ENCODE results near the gene DHRS4.
"Not testable (repeated sequence)": the region's sequence is repeated elsewhere in the genome, so short reads cannot be mapped to it uniquely, and the experiment has no call there.

The DHRS4 gene

GRCh38 chr14:23993042-23993441 is 39.5 kb downstream of the DHRS4 start:
- DNase-seq (ENCODE audit: low read depth); H3K4me3 ChIP-seq (ENCODE audit: low read length): not testable (repeated sequence)

DNA sequence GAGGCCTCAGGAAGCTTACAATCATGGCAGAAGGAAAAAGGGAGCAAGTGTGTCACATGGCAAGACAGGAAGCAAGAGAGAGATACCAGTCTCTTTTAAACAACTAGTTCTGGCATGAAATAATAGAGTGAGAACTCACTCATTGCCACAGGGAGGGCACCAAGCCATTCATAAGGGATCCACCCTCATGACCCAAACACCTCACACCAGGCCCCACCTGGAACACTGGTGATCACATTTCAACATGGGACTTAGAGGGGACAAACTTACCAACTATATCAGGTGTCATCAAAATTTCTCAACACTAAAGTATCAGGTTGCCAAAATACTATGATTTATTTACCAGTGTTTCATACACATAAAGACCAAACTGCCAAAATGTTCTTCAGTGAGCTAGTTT is 42.4 kb downstream of the DHRS4 start:
- DNase-seq (ENCODE audit: low read depth); H3K4me3 ChIP-seq (ENCODE audit: low read length): not testable (repeated sequence)

DNA sequence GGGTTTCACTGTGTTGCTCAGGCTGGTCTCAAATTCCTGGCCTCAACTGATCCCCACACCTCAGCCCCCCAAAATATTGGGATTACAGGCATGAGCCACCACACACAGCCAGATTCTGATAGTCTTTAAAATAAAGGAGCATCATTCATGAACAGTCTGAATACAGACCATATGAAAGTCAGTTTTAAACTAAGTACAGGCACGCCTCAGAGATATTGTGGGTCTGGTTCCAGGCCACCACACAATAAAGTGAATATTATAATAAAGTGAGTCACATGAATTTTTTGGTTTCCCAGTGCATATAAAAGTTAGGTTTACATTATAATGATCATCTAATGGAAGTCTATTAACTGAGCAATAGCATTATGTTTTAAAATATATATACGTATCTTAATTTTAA is 43.3 kb downstream of the DHRS4 start:
- DNase-seq (ENCODE audit: low read depth); H3K4me3 ChIP-seq (ENCODE audit: low read length): not testable (repeated sequence)

DNA sequence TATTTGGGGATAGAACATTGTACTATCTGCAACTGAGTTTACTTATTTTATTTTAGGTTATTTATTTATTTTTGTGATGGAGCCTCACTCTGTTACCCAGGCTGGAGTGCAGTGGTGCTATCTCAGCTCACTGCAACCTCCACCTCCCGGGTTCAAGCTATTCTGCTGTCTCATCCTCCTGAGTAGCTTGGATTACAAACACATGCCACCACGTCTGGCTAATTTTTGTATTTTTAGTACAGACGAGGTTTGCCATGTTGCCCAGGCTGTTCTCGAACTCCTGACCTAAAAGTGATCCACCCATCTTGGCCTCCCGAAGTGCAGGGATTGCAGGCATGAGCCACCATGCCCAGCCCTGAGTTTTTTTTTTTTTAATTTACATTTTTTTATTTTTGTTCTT is 46.1 kb downstream of the DHRS4 start:
- H3K4me3 ChIP-seq (ENCODE audit: low read length); DNase-seq (ENCODE audit: low read depth): not testable (repeated sequence)

- DNase-seq (ENCODE audit: low read depth); H3K4me3 ChIP-seq (ENCODE audit: low read length): not testable (repeated sequence)
Measured at GRCh38 chr14:24001078-24001477, 47.5 kb downstream of the DHRS4 start.

DNA sequence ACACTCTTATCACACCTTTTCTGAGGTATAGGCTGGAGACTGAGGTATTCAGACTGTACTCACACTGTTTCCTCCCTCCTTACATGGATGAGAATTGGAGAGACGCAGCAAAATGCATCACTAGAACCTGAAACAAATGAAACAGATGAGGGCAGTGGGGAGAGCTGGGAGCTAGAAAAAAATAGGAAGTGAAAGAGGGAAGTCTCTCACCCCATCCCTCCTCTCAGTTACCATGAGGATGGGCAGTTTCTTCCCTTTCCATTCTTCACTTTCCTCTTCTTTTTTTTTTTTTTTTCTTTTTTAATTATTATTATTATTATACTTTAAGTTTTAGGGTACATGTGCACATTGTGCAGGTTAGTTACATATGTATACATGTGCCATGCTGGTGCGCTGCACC is 48.1 kb downstream of the DHRS4 start:
- H3K4me3 ChIP-seq (ENCODE audit: low read length); DNase-seq (ENCODE audit: low read depth): not testable (repeated sequence)

- not testable (repeated sequence) for DNase-seq (ENCODE audit: low read depth)
- H3K4me3 ChIP-seq (ENCODE audit: low read length): peak overlapping the region; percentile 43
Measured at GRCh38 chr14:24006471-24006816, 52.9 kb downstream of the DHRS4 start.

DNA sequence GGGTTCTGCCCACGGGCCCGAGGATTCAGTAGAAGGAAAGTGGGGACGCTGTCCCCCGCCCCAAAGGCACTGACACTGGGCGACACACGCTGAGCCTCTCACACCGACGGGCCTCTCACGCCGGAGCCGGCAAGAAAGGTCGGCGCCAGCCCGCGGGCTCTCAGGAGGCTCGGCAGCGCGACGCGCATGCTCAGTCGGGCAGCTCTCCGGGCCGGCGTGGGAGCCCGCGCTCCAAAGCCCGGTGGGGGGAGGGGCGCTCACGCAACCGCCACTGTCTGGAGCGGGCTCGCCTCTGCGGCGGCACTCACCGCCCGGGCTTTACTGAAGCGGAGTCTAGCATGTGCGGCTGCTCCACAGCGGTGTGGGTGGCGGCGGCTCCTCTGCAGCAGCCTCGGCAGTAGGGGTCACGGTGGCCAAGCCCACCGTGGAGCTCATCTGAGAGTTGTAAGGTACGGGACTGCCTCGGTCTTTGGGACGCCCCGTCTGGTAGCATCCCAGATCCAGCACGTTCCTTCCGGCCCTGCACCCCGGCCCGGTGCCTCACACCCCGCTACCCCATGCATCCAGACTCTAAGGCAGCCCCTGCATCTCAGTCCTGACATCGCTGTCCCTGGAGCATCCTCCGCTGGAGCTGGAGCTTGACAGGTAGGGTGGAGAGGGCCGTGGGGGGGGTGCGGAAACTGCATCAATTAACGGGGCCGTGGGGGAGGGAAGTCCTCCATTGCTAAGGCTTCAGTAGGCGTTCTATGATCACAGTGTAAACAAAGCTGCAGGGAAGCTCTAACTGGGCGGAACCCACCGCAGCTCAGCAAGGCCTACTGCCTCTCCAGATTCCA is 53.5 kb downstream of the DHRS4 start:
- peak overlapping the region; percentile 43 for H3K4me3 ChIP-seq (ENCODE audit: low read length)
- DNase-seq (ENCODE audit: low read depth): not testable (repeated sequence)

DNA sequence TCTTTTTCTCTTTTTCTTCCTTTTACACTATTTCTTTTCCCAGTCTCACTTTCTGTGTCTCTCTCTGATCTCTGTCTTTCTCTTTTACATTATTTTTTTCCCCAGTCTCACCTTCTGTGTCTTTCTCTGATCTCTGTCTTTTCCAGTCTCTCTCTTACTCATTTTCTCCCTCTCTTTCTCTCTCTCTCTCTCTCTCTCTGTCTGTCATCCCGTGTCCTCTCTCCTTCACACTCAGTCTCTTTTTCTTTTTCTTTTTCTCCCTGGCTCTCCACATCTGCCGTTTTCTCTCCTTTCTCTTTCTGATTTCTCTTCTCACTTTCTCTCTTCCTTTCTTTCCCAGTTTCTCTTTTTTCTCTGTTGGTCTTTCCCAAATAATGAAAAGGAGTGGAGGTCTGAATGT is 57.5 kb downstream of the DHRS4 start:
- TF ChIP-seq CTCF (conservative IDR thresholded peaks at IDR 0.05; ENCODE audit: low read depth, low read length): no peak
- DNase-seq (ENCODE audit: low read depth): no peak
- no peak overlapping the region for H3K4me3 ChIP-seq (ENCODE audit: low read length)

DNA sequence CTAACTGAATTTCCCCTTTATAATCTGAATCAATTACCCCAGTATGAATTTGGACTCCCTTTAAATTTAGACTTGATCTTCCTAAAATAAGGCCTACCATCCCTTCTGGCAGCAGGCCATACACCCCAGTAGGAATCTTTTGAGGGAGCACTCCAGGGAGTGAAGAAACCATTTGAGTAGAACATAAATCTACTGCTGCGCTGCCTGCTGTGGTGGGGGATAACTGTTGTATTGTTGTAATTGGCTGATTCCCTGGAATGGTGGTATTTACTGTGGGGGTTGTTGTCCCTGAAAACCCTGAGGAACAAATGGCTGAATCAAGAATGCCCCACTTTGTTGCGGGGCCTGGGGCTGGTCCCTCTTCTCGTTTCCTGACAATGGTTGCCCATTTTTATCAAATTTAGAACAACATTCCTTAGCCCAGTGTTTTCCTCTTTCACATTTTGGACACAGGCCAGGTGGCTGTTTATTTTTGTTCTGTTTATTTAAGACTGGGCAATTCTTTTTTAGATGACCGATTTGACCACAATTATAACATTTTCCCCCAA is 59.2 kb downstream of the DHRS4 start:
- not testable (repeated sequence) for DNase-seq (ENCODE audit: low read depth); H3K4me3 ChIP-seq (ENCODE audit: low read length)

- DNase-seq (ENCODE audit: low read depth): no peak
- peak; percentile 84 for TF ChIP-seq CTCF (conservative IDR thresholded peaks at IDR 0.05; ENCODE audit: low read depth, low read length)
- H3K4me3 ChIP-seq (ENCODE audit: low read length): no peak overlapping the region
Measured at GRCh38 chr14:24013654-24014514, 60.3 kb downstream of the DHRS4 start.

DNA sequence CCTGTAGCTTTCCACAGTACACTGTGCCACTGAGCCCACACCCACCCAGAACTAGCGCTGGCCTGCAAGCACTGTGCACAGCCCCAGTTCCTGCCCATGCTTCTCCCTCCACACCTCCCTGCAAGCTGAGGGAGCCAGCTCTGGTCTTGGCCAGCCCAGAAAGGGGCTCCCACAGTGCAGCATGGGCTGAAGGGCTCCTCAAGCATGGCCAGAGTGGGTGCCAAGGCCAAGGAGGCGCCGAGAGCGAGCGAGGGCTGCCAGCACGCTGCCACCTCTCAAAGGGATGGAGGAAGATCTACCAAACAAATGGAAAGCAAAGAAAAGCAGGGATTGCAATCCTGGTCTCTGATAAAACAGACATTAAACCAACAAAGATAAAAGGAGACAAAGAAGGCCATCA is 62.2 kb downstream of the DHRS4 start:
- not testable (repeated sequence) for DNase-seq (ENCODE audit: low read depth); H3K4me3 ChIP-seq (ENCODE audit: low read length)

All from retinal pigment epithelial cell (primary cell).